Measurements from ENCODE around the gene GAL3ST2.
"Not testable (repeated sequence)": the region's sequence is repeated elsewhere in the genome, so short reads cannot be mapped to it uniquely, and the experiment has no call there.

The GAL3ST2 gene

DNA sequence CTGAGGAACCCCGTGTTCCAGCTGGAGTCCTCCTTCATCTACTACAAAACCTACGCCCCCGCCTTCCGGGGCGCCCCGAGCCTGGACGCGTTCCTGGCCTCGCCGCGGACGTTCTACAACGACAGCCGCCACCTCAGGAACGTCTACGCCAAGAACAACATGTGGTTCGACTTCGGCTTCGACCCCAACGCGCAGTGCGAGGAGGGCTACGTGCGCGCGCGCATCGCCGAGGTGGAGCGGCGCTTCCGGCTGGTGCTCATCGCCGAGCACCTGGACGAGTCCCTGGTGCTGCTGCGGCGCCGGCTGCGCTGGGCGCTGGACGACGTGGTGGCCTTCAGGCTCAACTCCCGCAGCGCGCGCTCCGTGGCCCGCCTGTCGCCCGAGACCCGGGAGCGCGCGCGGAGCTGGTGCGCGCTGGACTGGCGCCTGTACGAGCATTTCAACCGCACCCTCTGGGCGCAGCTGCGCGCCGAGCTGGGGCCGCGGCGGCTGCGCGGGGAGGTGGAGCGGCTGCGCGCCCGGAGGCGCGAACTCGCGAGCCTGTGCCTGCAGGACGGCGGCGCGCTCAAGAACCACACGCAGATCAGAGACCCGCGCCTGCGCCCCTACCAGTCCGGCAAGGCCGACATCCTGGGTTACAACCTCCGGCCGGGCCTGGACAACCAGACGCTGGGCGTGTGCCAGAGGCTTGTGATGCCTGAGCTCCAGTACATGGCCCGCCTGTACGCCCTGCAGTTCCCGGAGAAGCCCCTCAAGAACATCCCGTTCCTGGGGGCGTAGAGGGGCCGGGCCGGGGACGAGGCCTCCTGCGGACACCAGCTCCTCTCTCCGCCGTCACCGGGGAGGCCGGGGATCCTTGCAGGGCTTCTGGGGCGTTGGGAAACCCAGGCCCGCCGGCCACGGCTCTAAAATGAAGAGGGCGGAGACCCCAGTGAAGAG lies 27.0 kb downstream of the GAL3ST2 start:
- no peak for DNase-seq (ENCODE audit: low read depth, low spot score)
- H3K27ac ChIP-seq: no peak overlapping the region

DNA sequence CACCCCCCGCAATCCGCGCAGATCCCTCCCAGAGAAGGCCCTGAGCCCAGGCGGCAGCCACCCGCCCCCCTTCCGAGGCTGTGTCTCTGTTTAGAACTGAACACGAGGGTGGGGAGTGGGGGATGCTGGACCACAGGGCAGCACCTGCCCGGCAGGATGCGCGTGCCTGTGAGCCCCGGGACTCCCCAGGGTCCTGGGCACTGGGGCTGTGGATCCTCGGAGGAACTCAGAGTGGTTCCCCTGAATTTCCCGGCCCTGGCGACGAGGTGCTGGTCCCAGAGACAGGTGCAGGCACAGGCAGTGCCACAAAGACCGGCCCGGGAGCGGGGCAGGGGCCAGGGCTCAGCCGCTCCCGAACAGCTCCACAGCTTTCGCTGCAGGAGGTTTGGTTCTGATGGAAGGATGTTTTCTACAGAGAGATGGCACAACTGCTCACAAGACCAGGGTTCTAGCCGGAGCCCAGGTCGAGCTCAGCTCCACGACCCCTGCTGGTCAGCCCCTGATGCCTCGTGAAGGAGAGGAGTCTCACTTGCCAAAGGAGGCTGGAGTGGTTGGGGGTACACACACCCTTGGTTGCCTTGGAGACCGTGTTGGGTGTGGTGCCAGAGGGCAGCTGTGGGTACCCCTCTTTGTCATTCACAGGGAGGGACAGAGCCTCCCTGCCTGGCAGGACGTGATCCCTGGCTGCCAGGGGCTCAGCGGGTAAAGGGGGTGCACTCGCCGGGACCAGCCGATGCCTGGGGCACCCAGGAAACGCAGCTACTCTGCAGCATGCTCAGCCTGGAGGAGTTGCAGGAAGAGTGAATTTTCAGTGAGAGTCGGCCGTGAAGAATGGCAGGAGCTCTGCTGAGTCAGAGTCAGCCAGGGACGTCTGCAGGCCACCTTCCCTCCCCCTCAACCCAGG lies 28.0 kb downstream of the GAL3ST2 start:
- DNase-seq (ENCODE audit: low read depth, low spot score): no peak
- H3K27ac ChIP-seq: no peak overlapping the region

- H3K27ac ChIP-seq; DNase-seq (ENCODE audit: low read depth, low spot score): not testable (repeated sequence)
Measured at GRCh38 chr2:241806217-241806616, 29.6 kb downstream of the GAL3ST2 start.

GRCh38 chr2:241808051-241808720 lies 31.6 kb downstream of the GAL3ST2 start:
- no peak overlapping the region for H3K27ac ChIP-seq
- DNase-seq (ENCODE audit: low read depth, low spot score): no peak

DNA sequence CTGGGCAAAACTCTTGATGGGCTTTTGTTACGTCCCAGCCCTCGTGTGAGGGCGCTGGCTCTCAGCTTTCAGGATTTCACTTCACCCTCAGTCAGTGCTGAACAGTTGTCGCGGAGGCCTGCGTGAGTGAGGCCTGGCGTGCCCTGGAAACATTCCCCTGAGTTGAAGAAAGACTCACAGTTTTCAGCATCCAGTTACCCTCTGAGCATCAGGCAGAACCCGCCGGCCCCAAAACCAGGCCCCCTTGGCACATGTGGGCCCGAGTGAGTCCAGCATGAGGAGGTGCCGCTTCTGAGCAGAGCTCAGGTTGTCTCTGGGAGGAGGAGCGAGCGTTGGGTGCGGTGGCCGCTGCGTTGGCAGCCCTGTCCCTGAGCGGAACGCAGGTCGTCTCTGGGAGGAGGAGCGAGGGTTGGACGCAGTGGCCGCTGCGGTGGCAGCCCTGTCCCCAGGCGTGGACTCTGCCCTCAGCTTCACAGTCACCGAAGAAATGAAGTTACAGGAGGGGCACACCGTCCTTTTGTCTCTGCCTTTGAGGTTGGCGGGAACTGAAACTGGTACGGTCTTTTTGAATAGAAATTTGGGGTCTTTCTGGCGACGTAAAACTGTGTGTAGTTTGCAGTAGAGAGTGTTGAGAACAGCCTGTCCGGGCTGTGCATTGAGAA lies 32.2 kb downstream of the GAL3ST2 start, which contains the start of gene NEU4:
TSS of gene NEU4 (plus strand) at position 473 of the 662 bp plus-strand sequence. CDS start 5,292 bp downstream, outside the sequence.
- no peak within 1 kb of the TSS for H3K27ac ChIP-seq
- DNase-seq (ENCODE audit: low read depth, low spot score): no peak

DNA sequence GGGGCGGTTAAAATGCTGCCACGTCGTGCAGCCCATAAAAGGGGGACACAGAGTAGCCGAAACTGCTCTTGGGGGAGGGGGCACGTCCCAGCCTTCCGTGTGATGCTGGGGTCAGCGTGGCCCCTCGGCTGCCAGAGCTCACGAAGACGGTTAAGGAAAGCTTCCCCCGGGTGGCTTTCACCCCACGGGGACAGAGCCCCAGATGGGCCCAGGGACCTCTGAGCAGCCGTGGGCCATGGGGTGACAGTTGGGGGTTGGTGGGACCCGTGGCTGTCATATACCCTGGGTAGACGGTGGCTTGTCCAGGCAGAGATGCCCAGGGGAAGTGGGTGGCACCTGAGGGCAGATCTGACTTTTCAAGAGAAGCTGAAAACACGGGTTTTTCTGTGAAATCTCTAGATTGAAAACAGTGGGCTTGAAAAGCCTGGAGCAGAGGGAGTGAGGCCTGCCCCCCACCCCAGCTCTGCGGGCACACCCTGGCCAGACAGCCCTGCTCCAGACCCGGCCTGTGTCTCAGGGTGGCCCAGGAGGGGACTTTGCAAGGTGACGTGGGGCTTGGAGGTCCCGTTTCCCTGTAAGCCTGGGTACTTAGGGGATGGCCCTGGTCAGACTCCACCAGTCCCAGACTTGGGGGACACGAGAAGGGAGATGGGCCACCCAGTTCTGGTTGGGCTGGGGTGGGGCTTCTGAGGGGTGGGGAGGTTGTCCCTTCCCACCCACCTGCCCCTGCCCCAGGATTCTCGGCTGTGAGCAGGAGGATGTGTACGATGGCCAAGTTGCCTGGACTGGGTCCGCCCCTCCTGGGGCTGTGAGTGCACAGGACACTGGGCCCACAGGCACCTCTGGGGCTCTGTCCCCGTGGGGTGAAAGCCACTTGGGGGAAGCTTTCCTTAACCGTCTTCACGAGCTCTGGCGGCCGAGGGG lies 33.0 kb downstream of the GAL3ST2 start:
- DNase-seq (ENCODE audit: low read depth, low spot score): no peak
- H3K27ac ChIP-seq: no peak overlapping the region

DNA sequence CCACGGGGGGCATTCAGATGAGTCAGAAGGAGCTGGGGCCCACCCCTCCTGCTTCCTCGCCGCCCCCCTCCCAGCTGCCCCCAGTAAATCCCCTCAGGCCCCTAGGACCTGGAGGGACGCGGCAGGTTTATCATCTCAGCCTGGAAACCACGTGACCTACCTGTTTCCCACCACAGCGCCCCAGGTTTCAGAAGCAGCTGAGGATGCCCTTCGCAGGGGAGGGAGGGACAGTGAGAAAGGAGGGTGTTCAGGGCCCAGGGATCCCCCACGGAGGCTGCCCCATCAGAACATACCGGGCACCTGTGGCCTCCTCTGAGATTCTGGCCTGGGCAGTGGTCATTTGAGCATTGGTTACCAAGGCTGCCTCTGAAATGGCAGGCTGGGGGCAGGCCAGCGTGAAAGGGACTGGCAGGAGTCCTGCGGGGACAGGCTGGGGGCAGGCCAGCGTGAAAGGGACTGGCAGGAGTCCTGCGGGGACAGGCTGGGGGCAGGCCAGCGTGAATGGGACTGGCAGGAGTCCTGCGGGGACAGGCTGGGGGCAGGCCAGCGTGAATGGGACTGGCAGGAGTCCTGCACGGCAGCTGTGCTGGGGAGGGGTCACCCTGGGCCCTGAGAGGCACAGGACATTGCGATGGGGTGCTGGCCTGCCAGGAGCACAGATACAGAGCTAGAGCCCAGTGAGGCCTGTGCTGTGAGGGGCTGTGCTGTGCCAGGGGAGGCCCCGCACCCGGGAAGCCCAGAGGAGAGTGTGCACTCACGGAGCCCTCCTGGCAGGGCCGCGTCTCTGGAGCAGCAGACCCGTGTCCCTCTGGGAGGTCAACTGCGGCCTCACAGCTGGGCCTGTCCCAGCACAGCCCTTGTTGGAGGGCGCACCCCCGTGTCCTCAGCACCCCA lies 33.9 kb downstream of the GAL3ST2 start:
- no peak for DNase-seq (ENCODE audit: low read depth, low spot score)
- no peak overlapping the region for H3K27ac ChIP-seq

DNA sequence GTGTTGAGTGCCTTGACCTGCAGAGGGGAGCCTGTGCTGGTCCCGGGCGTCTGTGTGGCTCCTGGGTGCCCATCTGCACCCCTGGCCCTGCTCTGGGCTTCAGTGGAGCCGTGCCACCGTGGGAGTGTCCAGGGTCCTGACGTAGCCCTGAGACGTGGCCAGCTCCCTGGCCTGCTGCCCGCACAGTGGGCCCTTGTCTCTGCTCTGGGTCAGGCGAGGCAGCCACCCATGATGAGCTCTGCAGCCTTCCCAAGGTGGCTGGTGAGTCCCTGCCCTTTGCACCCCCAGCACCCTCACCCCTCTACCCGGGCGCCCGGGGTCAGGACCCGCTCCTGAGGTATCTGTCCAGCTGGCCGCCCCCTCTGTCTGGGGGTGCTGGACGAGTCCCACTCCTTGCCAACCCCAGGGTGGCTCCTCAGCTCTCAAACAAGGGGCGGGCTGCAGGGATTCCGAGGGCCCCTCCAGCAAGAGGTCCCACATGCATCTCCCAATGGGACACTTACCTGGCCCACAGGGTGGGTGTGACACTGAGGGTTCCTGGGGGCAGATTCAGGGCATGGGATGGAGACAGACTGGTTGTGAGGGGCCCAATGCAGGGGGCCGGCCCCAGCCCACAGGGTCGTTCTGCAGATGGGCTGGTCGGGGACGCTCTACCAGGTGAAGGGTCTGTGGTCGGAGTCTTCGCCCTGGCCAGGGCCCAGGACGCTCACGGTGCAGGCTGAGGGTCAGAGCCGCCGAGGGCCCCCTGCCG lies 34.8 kb downstream of the GAL3ST2 start:
- DNase-seq (ENCODE audit: low read depth, low spot score): no peak
- no peak overlapping the region for H3K27ac ChIP-seq

DNA sequence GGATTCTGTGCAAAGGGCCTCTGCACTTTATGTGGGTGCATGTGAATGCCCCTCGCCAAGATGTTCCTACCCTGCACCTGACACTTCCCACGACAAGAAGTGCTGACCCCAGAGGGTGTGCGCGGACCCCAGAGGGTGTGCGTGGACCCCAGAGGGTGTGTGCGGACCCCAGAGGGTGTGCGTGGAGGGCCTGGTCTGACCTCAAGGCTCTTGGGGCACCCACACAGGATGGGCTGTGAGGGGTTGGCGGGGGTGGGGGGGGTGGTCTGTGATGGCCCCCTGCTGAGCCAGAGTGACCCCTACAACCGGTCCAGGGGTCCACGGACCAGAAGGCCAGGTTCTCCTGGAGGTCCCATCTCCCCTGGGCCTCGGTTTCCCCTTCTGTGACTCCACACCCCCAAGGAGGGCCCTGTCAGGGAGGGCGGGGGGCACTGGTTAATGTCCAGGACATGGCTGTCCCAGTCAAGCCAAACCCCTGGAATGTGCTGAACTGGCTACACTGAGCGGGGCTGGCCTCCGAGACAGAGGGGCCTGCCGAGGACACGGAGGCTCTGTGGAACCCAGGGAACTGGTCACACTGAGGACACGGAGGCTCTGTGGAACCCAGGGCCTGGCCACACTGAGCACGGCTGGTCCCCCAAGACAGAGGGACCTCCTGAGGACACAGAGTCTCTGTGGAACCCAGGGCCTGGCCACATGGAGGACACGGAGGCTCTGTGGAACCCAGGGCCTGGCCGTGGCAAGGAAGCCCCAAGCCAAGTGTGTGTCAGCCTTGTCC lies 35.5 kb downstream of the GAL3ST2 start:
- H3K27ac ChIP-seq: no peak overlapping the region
- DNase-seq (ENCODE audit: low read depth, low spot score): no peak

DNA sequence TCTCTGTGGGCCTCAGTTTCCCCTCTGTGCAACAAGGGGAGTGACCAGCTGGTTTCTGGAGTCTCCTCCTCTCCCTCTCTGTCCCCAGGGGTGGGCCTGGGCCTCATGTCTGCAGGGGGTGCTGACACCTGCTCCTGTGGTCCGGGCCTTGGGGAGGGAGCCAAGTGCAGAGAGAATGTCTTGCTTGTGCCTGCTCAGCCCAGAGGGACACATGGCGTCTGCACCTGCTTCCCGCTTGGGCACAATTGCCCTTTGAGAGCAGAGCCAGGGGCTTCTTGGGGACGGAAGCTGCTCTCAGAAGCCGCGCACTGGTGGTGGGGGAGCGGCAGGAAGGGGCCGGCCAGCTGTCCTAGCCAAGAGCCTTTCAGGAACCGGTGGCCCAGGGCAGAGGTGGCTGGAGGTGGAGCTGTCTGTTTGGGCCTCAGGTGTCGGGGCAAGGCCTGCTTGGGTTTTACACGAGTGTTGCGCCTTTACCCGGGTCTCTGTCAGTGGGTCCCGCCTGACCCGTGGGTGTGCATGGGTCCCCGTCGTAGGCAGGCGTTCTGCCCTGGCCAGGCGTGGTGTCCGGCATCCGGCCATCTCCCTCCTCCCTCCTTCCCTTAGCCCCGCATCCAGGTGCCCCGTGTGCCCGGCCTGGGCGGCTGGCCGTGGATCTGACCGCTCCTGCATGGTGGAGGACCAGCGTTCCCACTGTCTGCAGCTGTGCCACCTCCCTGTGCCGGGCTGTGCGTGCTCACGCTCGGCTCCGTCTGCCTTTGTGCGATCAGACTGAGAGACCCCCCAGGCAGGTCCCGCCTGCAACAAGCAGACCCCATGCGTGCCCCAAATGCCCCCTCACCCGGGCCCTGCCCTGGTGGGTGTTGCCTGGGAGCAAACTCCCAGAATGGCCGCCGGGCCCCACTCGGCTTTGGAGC lies 36.4 kb downstream of the GAL3ST2 start:
- no peak overlapping the region for H3K27ac ChIP-seq
- no peak for DNase-seq (ENCODE audit: low read depth, low spot score)

DNA sequence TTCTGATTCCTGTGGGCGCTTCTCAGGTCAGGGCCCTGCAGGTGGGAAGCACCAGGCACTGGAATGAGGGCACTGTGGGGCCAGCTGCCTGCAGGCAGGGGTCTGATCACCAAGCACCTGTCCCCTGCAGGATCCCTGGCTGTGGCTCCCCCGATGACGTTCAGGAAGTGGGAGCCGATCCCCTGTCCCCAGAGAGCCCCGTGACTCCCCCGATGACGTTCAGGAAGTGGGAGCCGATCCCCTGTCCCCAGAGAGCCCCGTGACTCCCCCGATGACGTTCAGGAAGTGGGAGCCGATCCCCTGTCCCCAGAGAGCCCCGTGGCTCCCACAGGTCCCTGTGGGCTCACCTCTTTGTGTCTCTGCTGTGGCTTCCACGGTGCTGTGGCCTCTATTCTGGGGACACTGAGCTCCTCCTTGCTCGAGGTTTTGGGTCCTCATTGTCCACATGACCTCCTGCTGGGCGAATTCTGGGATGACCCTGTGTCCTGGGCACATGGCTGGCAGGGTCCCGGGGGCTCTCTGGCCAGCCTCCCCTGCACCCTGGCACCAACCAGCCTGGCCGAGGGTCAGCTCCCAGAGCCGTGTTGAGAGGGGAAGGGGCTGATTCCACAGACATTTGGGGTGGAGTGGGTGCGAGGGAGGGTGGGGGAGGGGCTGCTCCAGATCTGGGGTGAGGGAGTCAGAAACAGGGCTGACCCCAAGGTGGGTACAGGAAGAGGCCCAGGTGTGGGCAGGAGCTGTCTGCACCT lies 37.2 kb downstream of the GAL3ST2 start:
- no peak overlapping the region for H3K27ac ChIP-seq
- no peak for DNase-seq (ENCODE audit: low read depth, low spot score)

DNA sequence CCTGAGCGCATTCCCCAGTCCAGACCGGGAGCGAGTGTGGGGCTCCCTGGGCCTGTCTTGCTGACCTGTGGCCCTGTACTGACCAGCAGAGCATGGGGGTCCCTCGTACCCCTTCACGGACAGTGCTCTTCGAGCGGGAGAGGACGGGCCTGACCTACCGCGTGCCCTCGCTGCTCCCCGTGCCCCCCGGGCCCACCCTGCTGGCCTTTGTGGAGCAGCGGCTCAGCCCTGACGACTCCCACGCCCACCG lies 37.7 kb downstream of the GAL3ST2 start:
- H3K27ac ChIP-seq: no peak overlapping the region
- DNase-seq (ENCODE audit: low read depth, low spot score): no peak

DNA sequence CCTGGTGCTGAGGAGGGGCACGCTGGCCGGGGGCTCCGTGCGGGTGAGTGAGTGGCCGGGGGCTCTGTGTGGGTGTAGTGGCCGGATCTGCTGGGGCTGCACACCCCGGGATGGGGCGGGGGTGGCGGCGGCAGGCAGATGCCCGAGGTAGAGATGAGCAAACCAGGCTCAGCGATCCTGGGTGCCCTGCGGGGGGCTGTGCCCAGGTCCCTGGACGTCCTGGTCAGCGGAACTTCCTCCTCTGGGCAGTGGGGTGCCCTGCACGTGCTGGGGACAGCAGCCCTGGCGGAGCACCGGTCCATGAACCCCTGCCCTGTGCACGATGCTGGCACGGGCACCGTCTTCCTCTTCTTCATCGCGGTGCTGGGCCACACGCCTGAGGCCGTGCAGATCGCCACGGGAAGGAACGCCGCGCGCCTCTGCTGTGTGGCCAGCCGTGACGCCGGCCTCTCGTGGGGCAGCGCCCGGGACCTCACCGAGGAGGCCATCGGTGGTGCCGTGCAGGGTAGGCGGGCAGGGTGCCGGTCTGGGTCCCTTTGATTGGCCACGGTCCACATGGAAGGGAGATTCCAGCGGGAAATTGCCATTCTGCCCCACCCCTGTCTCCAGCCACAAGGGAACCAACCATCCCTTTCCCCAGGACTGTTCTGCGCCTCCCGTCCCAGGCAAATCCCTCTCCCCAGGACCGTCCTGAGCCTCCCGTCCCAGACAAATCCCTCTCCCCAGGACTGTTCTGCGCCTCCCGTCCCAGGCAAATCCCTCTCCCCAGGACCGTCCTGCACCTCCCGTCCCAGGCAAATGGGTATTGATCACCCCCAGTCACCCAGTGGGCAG lies 38.2 kb downstream of the GAL3ST2 start:
- H3K27ac ChIP-seq: no peak overlapping the region
- no peak for DNase-seq (ENCODE audit: low read depth, low spot score)

Measured in epithelial cell of prostate (primary cell).